ENCODE data around the gene KCNK4.

- TF ChIP-seq EGR1 (IDR thresholded peaks at IDR 0.05) (no peak), EP300 (IDR thresholded peaks at IDR 0.05; ENCODE audit: borderline replicate concordance) (no peak), YY1 (IDR thresholded peaks at IDR 0.05; ENCODE audit: low read depth) (no peak), REST (IDR thresholded peaks at IDR 0.05; ENCODE audit: low read depth) (no peak)
These were observed at the start of gene KCNK4 for GRCh38 chr11:64291262-64291751.

Measured in Ishikawa (cell line).